ENCODE data around the gene RBMS3.

The RBMS3 gene

DNA sequence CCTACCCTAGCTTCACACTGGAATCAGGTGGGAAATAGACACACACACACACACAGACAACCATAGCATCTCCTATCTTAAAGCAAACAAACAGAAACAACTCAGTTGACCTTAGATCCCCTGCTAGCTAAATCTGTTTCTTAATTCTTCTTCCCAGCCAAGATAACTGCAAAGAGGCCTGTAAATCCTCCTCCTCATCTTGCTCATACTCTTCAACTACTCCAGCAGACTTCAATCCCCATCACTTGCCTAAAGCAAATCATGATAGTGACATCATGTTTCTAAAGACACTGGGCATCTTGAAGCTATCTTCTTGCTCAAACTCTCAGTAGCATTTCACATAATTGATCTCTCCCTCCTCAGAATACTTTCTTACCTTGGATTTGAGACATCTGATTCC is 303.0 kb downstream of the RBMS3 start:
- DNase-seq = no peak

DNA sequence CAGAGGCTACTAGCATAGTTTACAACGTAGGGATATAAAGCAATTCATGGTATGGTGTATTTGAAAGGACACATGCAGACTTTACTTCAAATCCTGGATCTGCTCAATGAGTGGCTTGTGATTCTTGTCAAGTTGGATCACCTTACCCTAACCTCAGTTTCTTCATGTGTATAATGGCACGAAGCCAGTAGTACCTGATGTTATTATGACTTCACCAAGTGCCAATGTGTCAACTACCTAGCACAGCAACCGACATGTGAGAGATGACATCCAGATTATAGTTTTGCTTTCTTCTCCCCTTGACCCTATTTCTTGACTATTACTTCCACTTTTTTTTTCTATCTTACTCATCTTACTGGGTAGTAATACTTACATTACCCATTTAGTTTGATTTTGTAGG is 304.5 kb downstream of the RBMS3 start:
- DNase-seq = no peak

DNA sequence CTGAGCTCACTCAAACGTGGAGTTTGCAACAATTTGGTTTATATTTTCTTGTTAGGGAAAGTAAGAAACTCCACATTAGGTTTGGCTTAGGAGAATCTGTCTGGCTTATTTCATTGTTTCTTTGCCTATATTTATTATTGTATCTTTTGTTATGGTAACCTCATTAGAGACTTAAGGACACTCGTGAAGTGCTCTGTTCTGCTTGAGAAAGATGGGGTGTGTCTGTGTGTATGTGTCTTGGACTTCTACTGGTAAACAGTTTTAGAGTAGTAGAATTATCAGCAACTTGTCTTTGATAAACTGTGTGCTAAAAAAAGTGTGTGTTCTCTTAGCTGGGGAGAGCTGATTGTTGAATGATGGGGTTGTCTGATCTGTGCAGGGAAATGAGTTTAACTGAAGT is 306.5 kb downstream of the RBMS3 start:
- no peak for DNase-seq

DNA sequence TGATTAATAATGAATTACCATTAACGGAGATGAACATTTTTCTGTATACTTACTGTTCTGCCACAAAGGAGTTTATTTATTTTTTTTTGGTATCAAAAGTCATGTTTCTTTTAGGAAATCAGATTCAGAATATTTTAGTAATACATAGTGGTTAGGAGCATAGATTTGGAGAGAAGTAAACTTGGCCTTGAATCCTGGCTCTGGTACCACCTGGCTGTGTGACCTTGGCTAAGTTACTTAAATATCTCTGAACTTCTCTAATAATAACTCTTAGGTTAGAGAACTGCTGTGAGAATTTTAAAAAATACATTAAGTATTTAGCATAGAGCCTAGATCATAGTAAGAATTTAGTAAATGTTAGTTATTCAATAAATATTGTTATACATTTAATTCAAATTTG is 309.1 kb downstream of the RBMS3 start:
- no peak for DNase-seq

DNA sequence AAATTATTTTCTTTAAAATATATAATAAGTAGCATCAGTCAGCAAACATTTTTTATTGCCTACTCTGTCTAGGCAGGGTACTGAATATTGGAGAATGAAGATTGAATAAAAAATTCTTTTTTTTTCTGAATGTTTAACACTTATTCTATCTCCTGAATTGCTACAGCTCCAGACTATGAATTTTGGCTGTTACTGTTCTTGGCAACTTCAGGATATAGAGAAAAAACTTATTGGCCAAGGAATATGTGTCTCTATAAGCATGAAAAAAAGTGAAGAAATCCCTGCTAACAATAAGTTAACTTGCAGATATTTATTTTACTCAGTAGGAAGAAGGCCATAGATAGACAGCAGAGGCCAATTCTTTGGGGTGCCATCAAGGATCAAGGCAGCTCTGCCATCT is 309.6 kb downstream of the RBMS3 start:
- no peak for DNase-seq

DNA sequence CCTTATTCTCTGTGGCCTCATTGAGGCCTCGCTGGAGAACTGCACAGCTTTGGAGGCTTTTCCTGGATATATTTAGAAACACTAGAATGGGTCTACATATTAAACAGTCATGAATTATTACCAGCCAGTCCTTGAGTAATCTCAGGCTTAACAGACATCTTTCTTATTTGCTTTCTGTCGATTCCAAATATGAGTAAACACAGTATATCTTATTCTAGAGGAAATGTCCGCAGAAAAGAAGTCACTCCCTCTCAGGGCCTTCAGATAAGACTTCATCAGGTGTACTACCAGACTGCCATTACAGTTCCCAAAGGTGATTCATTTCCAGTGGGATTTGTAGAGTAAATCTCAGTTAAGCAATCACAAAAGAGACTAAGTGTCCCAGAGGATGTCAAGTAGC is 310.7 kb downstream of the RBMS3 start:
- no peak for DNase-seq

DNA sequence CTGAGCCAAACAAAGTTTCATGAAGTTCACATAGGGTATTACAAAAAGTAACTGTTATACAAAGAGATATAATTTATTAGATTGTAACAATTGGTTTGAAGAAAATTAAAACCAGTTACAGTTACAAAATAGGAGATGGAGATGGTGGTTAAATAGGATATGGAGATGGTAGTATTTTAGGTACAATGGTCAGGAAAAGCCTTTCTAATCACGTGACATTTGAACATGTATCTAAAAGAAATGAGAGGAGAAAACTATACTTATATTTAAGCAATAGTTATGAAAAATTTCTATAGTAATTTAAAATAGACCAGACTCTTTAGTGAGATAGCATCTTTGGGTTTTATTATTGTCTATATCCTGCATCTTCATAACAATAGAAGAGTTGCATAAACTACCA is 312.9 kb downstream of the RBMS3 start:
- DNase-seq = no peak

DNA sequence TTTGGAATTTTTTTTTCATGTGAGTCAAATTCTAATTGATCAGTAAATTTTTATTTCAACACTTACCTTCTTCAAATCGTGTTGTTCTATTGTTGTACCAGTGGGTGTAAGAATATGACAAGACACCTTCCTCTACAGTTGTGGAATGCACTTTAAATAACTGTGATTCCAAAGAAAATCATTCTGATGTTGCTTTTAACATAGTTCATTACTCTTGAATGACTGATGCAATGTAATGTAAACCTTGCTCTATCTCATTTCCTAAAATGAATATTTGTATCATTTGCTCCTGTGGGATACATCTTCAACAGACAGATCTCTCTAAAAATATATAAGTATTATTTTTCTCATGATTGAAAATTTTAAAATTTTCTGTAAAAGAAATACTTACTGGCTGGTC is 313.4 kb downstream of the RBMS3 start:
- DNase-seq = no peak

DNA sequence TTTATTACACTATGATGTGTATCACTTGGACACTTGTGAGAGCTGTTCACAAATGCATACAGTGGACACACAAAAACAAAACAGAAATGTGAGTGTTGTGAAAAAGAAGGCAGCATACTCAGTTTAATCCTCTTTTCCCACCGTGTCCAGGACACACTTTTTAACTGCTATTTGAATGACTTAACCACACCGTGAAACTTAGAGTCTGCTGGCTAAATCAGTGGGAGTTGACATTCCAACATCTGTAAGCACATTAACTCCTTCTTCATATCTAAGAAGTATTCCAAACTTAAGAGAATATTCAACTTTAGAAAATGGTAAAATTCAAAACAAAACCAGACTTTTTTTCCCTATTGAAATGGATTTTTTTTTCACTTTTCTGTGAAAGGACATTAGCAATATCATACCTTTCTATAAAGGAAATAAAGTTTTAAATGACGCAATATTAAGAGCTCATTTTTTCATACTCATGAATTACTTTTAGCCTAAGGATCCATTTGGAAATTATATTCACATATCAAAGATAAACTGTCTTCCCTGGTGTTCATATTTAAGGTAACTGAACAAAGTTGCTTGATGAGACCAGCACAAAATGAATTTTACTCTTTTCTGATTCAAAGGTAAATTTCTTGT is 316.6 kb downstream of the RBMS3 start:
- DNase-seq = no peak

DNA sequence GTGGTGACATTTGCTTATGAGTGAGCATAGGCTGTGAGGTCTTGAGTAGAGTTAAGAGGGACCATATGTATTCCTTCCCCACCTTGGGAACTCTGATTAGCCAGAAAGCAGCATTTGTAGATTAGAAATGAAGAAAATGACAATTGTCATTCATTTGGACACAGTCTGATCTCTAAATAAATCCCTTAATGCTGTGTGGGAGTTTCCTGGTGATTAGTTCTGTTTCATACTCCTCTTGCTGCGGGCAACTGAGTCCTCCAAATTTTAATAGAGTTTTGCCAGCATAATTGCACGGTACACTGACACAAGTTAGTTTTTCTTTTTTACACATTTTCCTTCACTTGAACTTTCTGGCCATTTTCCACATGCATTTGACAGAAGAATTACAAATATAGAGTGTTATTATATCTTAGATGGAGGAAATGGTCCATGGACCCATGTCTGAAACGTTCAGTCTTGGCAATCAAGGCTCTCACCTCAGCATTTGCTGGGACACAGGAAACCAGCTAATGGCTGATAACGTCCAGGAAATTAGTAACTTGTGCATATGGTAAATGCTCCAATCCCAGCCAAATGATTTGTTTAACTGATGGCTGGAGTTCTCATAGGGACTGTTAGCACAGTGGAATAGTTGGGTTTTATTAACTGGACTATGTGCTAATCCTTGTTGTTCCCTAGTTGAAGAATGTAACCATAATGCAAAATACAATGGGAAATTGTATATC is 321.2 kb downstream of the RBMS3 start:
- DNase-seq = no peak

DNA sequence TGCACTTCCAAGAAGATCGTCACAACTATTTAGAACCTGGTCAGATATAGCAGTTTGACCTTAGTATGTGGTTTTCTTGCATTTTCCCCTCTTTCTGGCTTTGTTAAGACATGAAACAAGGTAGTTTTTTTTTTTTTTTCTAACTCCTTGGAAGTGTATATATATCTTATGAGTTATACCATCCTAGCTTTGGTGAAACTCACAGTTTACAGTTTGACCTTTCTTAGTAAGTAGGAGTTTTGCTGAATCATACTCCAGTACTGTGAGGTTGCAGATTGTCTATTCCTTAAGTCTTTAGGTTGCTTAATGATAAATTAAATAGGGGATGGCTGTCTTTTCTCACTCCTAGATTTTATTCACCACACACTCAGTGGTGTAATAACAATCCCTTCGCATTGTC is 325.0 kb downstream of the RBMS3 start:
- DNase-seq = no peak

DNA sequence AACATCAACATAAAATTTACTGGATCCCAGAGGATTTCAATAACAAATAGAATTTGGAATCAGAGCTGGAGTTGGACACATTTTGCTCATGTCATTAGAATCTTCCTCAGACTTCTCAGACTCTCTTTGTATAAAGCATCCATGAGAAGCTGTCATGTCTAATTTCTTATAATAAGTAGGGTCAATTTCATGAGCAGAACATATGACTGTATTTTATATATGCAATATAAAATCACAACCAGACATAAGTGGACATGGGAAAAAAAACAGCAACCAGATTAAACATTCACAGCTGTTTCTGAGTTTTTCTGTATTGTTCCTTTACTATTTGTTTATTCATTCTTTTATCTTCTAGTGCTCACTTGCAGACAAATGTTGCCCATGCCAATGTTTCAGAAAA is 325.5 kb downstream of the RBMS3 start:
- DNase-seq = no peak

DNA sequence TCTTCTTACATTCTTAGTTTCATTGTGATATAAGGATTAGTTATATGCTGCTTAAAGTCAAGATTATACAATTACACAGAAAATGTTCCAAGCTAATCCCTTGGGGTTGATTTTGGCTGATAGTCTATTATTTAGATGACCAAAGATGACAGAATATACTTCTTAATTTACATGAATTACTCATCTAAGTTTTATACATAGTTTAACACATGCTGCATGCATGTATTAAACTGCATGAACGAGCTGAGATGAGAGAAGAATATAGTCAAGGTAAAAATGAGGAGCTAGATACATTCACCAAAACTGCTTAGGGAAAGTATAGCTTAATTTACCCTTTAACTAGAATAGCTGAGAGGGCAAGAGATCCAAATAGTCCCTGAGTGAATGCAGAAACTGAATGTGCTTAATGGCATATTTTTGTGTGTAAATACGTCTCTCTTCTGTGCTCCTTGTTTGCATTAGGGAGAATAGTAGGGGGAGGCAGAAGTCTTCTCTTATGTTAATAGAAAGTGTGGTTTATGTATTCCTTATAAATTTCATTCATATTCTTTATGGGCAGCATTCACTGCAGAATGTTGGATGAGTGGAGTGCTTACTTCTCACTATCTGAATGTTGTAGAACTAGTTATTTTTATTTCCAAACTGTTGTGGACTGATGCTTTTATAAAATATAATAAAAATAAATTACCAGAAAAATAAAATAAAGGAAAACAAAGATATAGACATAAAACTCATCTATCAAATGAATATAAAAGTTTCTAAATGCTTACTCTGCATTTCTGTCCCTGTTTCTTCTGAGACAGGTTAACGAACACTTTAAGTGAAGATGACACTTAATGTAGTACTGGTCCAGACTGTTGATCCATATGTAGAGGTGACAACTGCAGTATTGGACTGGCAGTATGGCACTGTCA is 327.8 kb downstream of the RBMS3 start:
- no peak for DNase-seq

DNA sequence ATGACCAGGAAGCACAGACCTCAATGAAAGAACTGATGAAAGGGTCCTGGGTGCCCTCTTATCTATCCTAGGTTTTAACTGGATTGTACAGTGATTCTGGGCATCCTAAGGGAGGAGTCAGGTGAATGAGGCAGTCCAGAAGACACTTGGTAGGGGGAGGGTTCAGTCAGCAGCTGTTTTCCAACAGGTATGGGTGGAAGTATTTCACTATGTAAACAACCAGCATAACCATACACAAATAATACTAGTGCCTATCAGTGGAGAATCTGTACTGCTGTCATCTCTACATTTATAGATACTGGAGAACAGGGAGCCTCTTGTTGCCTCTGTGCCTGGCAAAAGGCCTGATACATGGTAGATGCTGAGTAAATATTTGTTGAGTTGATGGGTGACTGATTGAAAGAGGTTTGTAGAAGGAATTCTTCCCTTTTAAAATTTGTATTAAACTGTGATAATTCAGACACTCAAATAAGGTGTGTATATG is 328.5 kb downstream of the RBMS3 start:
- no peak for DNase-seq

DNA sequence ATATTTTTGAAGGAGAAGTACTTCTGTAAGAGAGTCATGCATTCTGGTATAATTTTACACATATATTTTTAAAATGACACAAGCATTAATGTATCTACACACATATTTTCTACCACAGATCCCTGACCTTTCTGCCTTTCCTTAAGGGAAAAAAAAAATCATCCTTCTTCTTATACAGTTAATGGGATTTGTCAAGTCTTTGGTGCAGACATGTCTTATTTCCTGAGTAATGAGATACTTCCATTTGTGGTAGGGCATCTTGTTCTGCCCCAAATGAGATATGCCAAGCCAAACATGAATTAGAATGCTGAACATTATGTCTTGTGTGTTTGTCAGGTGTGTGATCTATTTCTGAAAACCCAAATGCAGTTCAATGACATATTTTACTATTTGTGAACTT is 329.9 kb downstream of the RBMS3 start:
- no peak for DNase-seq

DNA sequence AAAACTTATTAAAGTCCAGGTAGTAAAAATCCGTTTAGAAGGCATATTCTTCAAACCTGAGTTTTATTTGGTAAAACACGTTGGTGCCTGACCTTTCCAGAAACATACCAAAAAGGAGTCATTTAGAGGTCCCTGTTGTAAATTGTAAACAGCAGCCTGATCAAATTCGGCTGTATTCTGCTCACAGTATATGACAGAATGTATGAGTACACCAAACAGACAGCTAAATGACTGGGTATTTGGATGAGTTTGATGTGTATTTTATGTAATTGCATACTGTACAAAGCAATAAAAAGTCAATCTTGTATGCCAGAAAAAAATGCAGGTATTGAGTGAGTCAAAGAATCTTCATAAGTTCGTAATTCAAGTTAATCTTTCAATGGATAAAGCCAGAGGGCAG is 330.4 kb downstream of the RBMS3 start:
- DNase-seq = no peak

DNA sequence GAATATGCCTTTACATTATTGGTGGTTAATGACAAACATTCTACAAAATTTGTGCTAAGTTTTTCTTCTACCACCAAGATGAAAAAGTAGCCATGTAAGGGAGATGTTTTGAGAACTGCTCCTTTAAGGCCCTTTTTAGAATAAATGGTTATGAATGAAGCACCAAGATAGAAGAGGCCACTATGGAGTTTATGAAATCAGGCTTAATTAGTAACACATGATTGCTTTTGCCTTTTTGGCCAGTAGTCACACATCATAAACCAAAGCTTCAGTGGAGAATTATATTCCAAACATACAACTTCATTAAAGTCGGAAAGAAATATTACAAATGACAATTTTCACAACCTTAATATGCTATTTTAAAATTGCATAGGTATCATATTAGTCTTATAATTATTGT is 331.7 kb downstream of the RBMS3 start:
- no peak for DNase-seq

DNA sequence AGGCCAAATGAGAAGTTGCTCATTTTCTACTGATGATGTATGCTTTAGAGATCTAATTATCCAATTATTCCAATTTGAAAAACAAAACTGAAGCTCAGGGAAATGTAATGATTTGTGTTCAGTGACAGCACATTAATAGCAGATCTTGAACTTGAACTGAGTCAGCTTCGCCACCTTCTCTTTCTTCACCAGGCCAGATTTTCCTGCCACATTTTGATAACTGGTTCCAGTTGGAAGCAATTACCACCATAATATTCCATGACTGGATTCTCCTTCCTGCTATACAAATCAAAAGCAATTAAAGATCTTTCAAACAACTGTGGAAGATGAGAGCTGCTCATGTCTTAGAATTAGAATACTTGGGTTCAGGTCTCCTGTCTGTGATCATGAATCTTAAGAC is 334.1 kb downstream of the RBMS3 start:
- DNase-seq = no peak

DNA sequence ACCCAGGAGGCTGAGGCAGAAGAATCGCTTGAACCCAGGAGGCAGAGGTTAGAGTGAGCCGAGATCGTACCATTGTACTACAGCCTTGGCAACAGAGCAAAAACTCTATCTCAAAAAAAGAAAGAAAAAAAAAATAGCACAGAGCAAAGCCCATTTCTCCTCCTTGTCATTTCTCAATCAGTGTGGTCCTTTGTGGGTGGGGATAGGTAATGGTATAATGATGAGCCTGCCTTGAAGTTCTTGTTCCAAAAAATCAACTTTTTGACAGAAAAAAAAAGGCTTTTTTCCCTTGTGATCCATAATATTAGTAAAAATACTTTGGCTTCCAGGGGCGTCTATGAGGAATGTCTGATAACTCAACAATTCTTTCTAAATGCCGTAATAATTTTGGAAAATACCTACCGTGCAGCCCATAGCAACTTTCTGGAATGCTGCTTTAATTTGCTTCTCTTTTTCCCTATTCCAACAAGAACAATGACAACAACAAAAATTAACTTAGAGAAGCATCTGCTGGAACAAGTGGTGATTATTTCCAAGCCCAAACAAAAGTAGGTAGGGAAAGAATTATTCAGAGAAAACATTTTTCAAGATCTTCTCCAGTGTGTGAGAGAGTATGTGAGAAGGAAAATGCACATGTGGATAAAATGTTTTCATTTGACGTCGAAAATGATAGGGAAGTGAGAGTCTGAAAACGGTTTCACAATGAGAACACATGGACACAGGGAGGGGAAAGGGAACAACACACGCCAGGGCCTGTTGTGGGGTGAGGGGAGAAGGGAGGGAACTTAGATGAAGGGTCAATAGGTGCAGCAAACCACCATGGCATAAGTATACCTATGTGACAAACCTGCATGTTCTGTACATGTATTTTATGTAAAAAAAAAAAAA is 337.8 kb downstream of the RBMS3 start:
- no peak for DNase-seq

DNA sequence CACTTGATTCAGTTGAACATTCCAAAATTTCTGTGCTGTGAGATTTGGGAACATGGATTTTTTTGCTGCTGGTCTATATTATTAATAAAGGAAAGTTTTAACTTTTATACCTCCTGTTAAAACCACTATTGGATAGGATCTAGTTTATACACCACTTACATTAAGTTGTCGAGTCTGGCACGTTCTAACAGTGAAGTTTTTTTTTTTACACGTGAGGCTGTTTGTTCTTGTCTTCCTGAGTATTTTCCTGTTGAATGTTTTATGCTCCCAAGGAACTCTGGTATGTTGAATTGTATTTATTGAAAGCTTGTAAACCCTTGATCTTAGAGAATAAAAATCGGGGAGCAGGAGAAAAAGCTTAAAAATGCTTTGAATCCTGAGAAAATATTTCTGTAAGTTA is 338.8 kb downstream of the RBMS3 start:
- no peak for DNase-seq

DNA sequence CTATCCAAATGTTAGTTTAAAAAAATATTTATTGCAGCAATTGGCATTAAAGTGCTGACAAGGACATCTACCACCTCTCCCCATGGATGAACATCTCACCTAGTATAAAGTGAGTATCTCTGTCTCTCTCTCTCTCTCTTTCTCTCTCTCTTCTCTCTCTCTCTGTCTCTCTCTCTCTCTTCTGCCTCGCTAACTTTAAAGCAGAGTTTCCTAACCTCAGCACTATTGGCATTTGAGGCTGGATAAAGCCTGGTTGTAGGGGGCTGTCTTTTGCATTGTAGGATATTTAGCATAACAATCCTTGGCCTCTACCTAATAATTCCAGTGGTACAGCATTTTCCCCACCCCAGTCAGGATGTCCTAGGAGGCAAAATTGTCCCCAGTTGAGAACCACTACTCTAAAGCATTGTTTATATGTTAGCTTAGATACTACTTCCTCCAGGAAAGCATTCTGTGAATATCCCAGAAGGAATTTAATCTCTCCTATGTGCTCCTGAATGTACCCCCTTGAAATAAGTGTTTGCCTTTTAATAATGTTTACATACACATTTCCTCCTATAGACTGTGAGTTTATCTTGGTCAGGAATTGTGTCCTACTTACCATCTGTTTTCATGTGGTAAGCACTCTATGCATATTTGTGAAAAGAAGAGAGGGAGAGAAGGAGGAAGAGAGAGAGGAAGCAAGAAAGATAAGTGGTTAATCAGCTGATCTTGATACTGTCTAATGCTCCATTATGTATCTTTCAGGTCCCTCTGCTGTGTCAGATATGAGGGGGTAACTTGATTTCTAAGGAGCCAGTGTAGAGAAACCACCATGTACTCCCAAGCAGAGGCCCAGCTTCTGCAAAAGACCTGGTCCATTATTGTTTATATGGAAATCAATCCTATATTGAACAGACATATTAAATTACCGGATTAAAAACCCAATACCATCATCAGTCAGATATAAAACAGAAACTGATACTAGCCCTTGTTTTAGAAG is 346.6 kb downstream of the RBMS3 start:
- DNase-seq = no peak

All from right kidney (tissue), 1 donor.